ENCODE results near the gene ROPN1B.
"Not testable (repeated sequence)": the region's sequence is repeated elsewhere in the genome, so short reads cannot be mapped to it uniquely, and the experiment has no call there.

DNA sequence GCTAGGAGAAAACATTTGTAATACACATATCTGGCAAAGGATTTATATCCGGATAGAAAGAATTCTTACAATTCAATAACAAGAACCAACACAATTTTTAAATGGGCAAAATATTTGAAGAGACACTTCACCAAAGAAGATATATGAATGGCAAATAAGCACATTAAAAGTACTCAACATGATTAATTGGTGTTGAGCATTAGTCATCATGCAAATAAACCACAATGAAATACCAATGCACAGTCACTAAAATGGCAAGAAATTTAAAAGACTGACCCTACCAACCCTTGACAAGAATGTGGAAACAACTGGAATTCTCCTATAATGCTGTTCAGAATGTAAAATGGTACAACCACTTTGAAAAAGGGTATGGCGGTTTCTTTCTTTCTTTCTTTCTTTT lies 21.2 kb upstream of the ROPN1B start:
- TF ChIP-seq, protein P1, sequence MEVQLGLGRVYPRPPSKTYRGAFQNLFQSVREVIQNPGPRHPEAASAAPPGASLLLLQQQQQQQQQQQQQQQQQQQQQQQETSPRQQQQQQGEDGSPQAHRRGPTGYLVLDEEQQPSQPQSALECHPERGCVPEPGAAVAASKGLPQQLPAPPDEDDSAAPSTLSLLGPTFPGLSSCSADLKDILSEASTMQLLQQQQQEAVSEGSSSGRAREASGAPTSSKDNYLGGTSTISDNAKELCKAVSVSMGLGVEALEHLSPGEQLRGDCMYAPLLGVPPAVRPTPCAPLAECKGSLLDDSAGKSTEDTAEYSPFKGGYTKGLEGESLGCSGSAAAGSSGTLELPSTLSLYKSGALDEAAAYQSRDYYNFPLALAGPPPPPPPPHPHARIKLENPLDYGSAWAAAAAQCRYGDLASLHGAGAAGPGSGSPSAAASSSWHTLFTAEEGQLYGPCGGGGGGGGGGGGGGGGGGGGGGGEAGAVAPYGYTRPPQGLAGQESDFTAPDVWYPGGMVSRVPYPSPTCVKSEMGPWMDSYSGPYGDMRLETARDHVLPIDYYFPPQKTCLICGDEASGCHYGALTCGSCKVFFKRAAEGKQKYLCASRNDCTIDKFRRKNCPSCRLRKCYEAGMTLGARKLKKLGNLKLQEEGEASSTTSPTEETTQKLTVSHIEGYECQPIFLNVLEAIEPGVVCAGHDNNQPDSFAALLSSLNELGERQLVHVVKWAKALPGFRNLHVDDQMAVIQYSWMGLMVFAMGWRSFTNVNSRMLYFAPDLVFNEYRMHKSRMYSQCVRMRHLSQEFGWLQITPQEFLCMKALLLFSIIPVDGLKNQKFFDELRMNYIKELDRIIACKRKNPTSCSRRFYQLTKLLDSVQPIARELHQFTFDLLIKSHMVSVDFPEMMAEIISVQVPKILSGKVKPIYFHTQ (CRISPR knock-in tag; IDR thresholded peaks at IDR 0.05): not testable (repeated sequence)
- TF ChIP-seq, protein P2, sequence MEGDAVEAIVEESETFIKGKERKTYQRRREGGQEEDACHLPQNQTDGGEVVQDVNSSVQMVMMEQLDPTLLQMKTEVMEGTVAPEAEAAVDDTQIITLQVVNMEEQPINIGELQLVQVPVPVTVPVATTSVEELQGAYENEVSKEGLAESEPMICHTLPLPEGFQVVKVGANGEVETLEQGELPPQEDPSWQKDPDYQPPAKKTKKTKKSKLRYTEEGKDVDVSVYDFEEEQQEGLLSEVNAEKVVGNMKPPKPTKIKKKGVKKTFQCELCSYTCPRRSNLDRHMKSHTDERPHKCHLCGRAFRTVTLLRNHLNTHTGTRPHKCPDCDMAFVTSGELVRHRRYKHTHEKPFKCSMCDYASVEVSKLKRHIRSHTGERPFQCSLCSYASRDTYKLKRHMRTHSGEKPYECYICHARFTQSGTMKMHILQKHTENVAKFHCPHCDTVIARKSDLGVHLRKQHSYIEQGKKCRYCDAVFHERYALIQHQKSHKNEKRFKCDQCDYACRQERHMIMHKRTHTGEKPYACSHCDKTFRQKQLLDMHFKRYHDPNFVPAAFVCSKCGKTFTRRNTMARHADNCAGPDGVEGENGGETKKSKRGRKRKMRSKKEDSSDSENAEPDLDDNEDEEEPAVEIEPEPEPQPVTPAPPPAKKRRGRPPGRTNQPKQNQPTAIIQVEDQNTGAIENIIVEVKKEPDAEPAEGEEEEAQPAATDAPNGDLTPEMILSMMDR (IDR thresholded peaks at IDR 0.05): not testable (repeated sequence)
- not testable (repeated sequence) for TF ChIP-seq TEAD4, ZNF121 (CRISPR knock-in tag; IDR thresholded peaks at IDR 0.05)
